ENCODE data around the gene CACNB3. TPM values are rescaled to one million over a fixed set of nuclear protein-coding genes. Genes with fewer than 3 reads are reported as not detected.

CACNB3 gene
- total and polyA plus RNA-seq, 4 experiments from 2014 or later, result 1.5 to 17.9 (median 10.6) TPM

DNA sequence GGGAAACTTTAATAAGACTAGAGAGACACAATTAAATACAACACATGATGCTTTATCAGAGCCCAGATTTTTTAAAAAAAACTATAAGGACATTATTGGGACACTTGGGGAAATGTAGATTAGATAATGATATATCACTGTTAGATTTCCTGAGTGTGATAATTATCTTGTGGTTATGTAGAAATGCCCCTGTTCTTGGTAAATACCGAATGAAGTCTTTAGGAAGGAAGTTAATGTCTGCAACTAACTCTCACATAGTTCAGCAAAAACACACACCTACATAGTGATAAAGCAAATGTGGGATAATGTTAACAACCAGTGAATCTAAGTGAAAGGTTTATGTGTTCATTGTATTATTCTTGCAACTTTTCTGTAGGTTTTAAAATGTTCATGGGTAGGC lies 14.6 kb upstream of the CACNB3 start:
- H3K36me3 ChIP-seq (ENCODE audit: insufficient read depth, low read length), result no peaks in the 10 kb centered on the region
- H3K4me1 ChIP-seq (ENCODE audit: insufficient read depth, low read length), result peaks cover 8% of the 10 kb centered on the region
- H3K4me1 Mint-ChIP-seq, result peaks cover 5 to 7% (median 6%) of the 10 kb centered on the region in 4 donors
- intact Hi-C loops (cut with micrococcal nuclease), result no loop called here
- no peaks in the 10 kb centered on the region for H3K9me3 Mint-ChIP-seq
- H3K36me3 Mint-ChIP-seq, result no peaks in the 10 kb centered on the region
- H3K4me3 Mint-ChIP-seq, result no peak overlapping the region
- ChIA-PET POLR2A (ENCODE audit: partially characterized antibody) (no interaction called here), CTCF (ENCODE audit: partially characterized antibody) (interaction anchor here (1.3 to 1.8 kb wide), 3 partner anchors 8 to 12 kb away, joined by 3 to 5 read pairs (median 4); no protein-coding TSS in a partner anchor)
- DNase-seq, result no peak
- no peak overlapping the region for H3K27ac ChIP-seq (ENCODE audit: low read depth, low read length)
- H3K27me3 Mint-ChIP-seq, result no peaks in the 10 kb centered on the region
- H3K9me3 ChIP-seq (ENCODE audit: control insufficient read depth in 1 of 2, low read length in 2 of 2), result no peaks in the 10 kb centered on the region
- no peaks in the 10 kb centered on the region for H3K27me3 ChIP-seq (ENCODE audit: insufficient read depth, low read length)
- H3K27ac Mint-ChIP-seq, result peak overlapping the region in 1 of 7 donors; percentile 60
- H3K4me3 ChIP-seq (ENCODE audit: low read length in 2 of 2), result no peak overlapping the region

DNA sequence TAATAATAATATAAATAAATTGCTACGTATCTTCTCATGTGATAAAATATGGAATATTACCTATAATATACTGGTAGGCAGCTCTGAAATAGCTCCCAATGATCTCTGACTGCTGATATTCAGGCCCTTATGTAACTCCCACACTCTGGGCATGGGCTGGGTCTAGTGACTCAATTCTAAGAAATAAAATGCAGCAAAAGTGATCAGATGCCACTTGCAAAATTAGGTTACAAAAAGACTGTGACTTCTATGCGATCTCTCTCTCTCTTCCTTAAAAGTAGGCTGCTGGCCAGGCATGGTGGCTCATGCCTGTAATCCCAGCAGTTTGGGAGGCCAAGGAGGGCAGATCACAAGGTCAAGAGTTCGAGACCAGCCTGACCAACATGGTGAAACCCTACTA lies 10.3 kb upstream of the CACNB3 start:
- Mint-ChIP-seq H3K36me3 (no peaks in the 10 kb centered on the region), H3K27me3 (no peaks in the 10 kb centered on the region), H3K27ac (no peak overlapping the region), H3K4me3 (no peak overlapping the region), H3K9me3 (no peaks in the 10 kb centered on the region), H3K4me1 (peaks cover 5 to 10% (median 7%) of the 10 kb centered on the region in 4 donors)
- H3K9me3 ChIP-seq (ENCODE audit: control insufficient read depth in 1 of 2, low read length in 2 of 2), result no peaks in the 10 kb centered on the region
- CTCF ChIA-PET (ENCODE audit: partially characterized antibody), result interaction anchor here (1.3 to 1.5 kb wide), 2 partner anchors 13 to 54 kb away, joined by 4 to 5 read pairs; no protein-coding TSS in a partner anchor
- DNase-seq, result no peak
- no peak overlapping the region for H3K4me3 ChIP-seq (ENCODE audit: low read length in 2 of 2)
- intact Hi-C loops (cut with micrococcal nuclease), result no loop called here
- POLR2A ChIA-PET (ENCODE audit: partially characterized antibody), result no interaction called here
- H3K27me3 ChIP-seq (ENCODE audit: insufficient read depth, low read length), result no peaks in the 10 kb centered on the region
- H3K27ac ChIP-seq (ENCODE audit: low read depth, low read length), result no peak overlapping the region
- no peaks in the 10 kb centered on the region for H3K36me3 ChIP-seq (ENCODE audit: insufficient read depth, low read length)
- peaks cover 8% of the 10 kb centered on the region for H3K4me1 ChIP-seq (ENCODE audit: insufficient read depth, low read length)

DNA sequence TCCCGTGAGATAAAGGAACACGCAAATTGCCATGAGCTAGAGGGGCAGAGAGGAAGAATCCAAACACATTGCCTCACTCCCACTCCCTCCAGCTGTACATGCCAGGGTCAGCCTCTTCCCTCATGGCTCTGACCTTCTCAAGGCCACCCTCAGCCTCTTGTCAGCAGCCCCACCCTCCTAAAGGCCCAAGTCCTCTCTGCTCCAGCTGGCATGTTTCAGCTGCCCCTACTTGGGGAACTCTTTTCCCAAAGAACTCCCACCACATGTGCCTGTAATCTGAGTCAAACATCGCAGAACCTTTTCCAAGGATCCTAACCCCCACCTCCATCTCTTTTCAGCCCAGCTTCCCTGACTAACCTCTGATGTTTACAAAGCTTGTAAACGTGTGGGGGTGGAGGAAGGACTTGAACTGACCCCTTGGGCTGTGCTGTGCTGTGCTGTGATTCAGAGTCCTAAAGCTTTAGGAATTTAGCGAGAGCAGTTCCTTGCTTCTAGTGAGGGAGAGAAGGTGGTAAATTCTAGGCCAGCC lies 7.3 kb upstream of the CACNB3 start:
- Histone ChIP-seq H3K27me3 (ENCODE audit: insufficient read depth, low read length) (no peaks in the 10 kb centered on the region), H3K9me3 (ENCODE audit: control insufficient read depth in 1 of 2, low read length in 2 of 2) (no peaks in the 10 kb centered on the region), H3K4me1 (ENCODE audit: insufficient read depth, low read length) (peaks cover 19% of the 10 kb centered on the region), H3K36me3 (ENCODE audit: insufficient read depth, low read length) (no peaks in the 10 kb centered on the region), H3K27ac (ENCODE audit: low read depth, low read length) (no peak overlapping the region), H3K4me3 (ENCODE audit: low read length in 2 of 2) (no peak overlapping the region)
- peaks cover 5 to 26% (median 12%) of the 10 kb centered on the region in 4 donors for H3K4me1 Mint-ChIP-seq
- no peaks in the 10 kb centered on the region for H3K36me3 Mint-ChIP-seq
- ChIA-PET POLR2A (ENCODE audit: partially characterized antibody) (no interaction called here), CTCF (ENCODE audit: partially characterized antibody) (interaction anchor here (1.5 to 1.7 kb wide), 3 partner anchors 14 to 58 kb away, joined by 5 to 7 read pairs (median 5); no protein-coding TSS in a partner anchor)
- H3K4me3 Mint-ChIP-seq, result no peak overlapping the region
- H3K9me3 Mint-ChIP-seq, result no peaks in the 10 kb centered on the region
- H3K27ac Mint-ChIP-seq, result peak overlapping the region in 1 of 7 donors; percentile 23
- intact Hi-C loops (cut with micrococcal nuclease), result no loop called here
- no peak for DNase-seq
- H3K27me3 Mint-ChIP-seq, result no peaks in the 10 kb centered on the region

DNA sequence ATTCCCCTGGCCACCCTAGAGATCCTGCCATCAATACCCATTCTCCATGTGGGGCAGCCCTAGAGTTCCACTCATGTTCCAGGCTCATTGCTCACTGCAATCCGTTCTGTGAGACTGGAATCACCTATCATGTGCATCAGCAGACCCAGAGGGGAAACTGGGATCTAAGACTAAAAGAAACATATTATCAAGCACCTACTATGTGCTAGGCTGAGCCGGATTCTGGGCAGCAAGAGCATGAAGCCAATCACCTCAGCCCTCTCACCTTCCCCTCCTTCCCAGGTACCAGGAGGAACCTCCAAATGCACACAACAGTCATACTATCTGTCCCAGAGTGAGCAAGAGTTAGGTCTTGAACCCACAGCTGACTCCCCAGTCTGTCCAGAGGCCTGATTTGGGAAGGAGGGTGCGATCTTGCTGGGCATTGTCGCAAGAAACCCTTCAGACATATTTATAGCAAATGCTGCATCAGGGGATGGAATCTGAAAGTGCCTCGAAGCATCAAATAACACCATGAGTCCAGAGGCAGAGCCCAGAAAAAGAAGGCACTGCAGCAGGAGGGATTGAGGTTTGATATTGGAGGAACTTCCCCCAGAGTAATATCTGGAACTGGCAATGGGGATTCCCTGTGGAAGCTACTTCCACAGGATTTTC lies 6.7 kb upstream of the CACNB3 start:
- peaks cover 10 to 32% (median 17%) of the 10 kb centered on the region in 4 donors for H3K4me1 Mint-ChIP-seq
- H3K36me3 ChIP-seq (ENCODE audit: insufficient read depth, low read length), result no peaks in the 10 kb centered on the region
- peak overlapping the region in 4 of 7 donors; percentile 7 to 54 (median 50) for H3K27ac Mint-ChIP-seq
- H3K9me3 Mint-ChIP-seq, result no peaks in the 10 kb centered on the region
- peak overlapping the region in 1 of 8 donors; percentile 13 for H3K4me3 Mint-ChIP-seq
- no peaks in the 10 kb centered on the region for H3K27me3 Mint-ChIP-seq
- H3K4me3 ChIP-seq (ENCODE audit: low read length in 2 of 2), result no peak overlapping the region
- intact Hi-C loops (cut with micrococcal nuclease), result no loop called here
- CTCF ChIA-PET (ENCODE audit: partially characterized antibody), result interaction anchor here (1.3 to 1.7 kb wide), 4 partner anchors 15 to 59 kb away, joined by 3 to 5 read pairs (median 5); no protein-coding TSS in a partner anchor
- no peaks in the 10 kb centered on the region for H3K9me3 ChIP-seq (ENCODE audit: control insufficient read depth in 1 of 2, low read length in 2 of 2)
- H3K27me3 ChIP-seq (ENCODE audit: insufficient read depth, low read length), result no peaks in the 10 kb centered on the region
- no peak overlapping the region for H3K27ac ChIP-seq (ENCODE audit: low read depth, low read length)
- peaks cover 25% of the 10 kb centered on the region for H3K4me1 ChIP-seq (ENCODE audit: insufficient read depth, low read length)
- no peaks in the 10 kb centered on the region for H3K36me3 Mint-ChIP-seq
- no peak for DNase-seq
- POLR2A ChIA-PET (ENCODE audit: partially characterized antibody), result no interaction called here

DNA sequence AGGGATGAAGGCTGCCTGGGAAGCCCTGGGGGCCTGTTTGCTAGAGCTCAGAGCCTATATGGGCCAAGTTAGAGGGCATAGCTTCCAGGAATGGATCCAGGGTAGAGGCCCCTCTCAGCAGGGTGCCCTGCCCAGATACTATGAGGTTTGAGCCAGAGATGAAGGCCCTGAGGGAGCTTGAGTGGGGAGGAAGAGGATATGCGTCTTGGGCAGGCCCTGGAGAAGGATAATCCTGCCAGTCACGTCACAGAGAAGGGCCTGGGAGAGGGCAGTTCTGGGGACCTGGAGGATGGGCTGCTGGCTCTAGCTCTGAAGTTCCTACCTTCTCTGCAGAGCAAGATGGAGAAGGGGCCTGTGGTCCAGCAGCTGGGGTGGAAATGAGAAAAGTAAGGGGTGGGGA lies 5.9 kb upstream of the CACNB3 start:
- Histone ChIP-seq H3K27me3 (ENCODE audit: insufficient read depth, low read length) (no peaks in the 10 kb centered on the region), H3K27ac (ENCODE audit: low read depth, low read length) (no peak overlapping the region), H3K4me3 (ENCODE audit: low read length in 2 of 2) (no peak overlapping the region), H3K36me3 (ENCODE audit: insufficient read depth, low read length) (no peaks in the 10 kb centered on the region), H3K9me3 (ENCODE audit: control insufficient read depth in 1 of 2, low read length in 2 of 2) (no peaks in the 10 kb centered on the region), H3K4me1 (ENCODE audit: insufficient read depth, low read length) (peaks cover 31% of the 10 kb centered on the region)
- CTCF ChIA-PET (ENCODE audit: partially characterized antibody), result interaction anchor here (1.3 to 6.4 kb wide), 4 partner anchors 8 to 51 kb away, joined by 3 to 53 read pairs (median 4); no protein-coding TSS in a partner anchor
- intact Hi-C loops (cut with micrococcal nuclease), result no loop called here
- Mint-ChIP-seq H3K4me1 (peaks cover 12 to 39% (median 21%) of the 10 kb centered on the region in 4 donors), H3K27me3 (no peaks in the 10 kb centered on the region), H3K4me3 (peak overlapping the region in 7 of 8 donors; percentile 4 to 73 (median 40)), H3K27ac (peak overlapping the region in 6 of 7 donors; percentile 11 to 91 (median 61)), H3K36me3 (no peaks in the 10 kb centered on the region), H3K9me3 (no peaks in the 10 kb centered on the region)
- POLR2A ChIA-PET (ENCODE audit: partially characterized antibody), result no interaction called here
- DNase-seq, result no peak

DNA sequence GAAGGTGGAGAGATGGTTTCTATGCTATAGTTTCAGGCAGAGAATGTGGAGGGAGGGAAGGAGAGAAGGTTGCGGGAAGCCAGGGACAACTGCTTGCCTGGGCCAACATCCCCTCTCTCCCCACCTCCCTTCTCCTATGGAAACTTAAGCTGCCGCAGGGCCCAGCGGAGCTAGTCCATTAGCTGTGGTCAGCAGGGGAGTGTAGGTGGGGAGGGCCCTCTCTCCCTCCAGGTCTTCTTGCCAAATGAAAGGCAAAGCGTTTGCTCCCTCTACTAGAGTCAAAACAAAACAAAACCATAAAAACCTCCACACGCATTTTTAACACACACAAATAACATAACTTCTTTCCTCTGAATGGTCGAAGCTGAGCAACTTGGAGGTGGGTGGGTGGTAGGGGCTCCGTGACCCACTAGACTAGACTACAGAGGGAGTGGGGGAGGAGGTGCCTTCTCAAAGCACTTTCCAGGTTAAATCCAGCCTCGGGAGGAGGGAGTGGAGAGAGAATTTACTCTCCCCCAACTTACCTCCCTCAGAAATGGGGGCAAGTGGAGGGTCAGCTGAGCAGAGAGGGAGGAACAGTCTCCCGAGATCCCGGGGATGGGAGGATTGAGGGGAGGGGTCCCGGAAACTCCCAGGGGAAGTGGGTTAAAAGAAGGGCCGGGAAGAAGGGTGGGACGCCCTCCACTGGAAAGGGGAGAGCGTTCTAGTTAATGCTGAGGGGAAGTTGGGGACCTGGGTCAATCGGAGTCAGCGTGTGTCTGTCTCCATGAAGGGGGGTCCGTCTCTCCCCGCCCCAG lies 4.6 kb upstream of the CACNB3 start:
- Histone ChIP-seq H3K9me3 (ENCODE audit: control insufficient read depth in 1 of 2, low read length in 2 of 2) (no peaks in the 10 kb centered on the region), H3K36me3 (ENCODE audit: insufficient read depth, low read length) (no peaks in the 10 kb centered on the region), H3K27ac (ENCODE audit: low read depth, low read length) (peak overlapping the region; percentile 55), H3K4me3 (ENCODE audit: low read length in 2 of 2) (peak overlapping the region in 1 of 2 donors; percentile 87), H3K27me3 (ENCODE audit: insufficient read depth, low read length) (no peaks in the 10 kb centered on the region), H3K4me1 (ENCODE audit: insufficient read depth, low read length) (peaks cover 37% of the 10 kb centered on the region)
- intact Hi-C loops (cut with micrococcal nuclease), result no loop called here
- Mint-ChIP-seq H3K27me3 (no peaks in the 10 kb centered on the region), H3K9me3 (no peaks in the 10 kb centered on the region), H3K27ac (peak overlapping the region; percentile 70 to 91 (median 77)), H3K4me1 (peaks cover 15 to 50% (median 26%) of the 10 kb centered on the region in 4 donors), H3K36me3 (no peaks in the 10 kb centered on the region), H3K4me3 (peak overlapping the region; percentile 83 to 94 (median 90))
- POLR2A ChIA-PET (ENCODE audit: partially characterized antibody), result interaction anchor here (1.3 to 4.0 kb wide), 3 partner anchors 9 to 38 kb away, joined by 4 to 33 read pairs (median 9); partner anchors contain the start of gene DDX23
- CTCF ChIA-PET (ENCODE audit: partially characterized antibody), result interaction anchor here (0.8 to 6.4 kb wide), 12 partner anchors 9 to 144 kb away, joined by 3 to 53 read pairs (median 5); partner anchors contain the start of genes ARF3 and DDX23
- DNase-seq, result no peak

Measured in CD4-positive, alpha-beta memory T cell (primary cell).